HepG2 (cell line): ENCODE measurements around the gene MACROD2. TPM values are rescaled to one million over a fixed set of nuclear protein-coding genes. Genes with fewer than 3 reads are reported as not detected.
A peak's percentile ranks its signal among the peaks of the same experiment; 100 is the strongest.

Experiments used
- ARNT ChIP-seq: fragments of 450-650 bp; IDR thresholded peaks from 2 replicates; pipeline ENCODE4 v1.6.1; 2017
- BHLHE40 ChIP-seq: IDR thresholded peaks from 2 replicates; pipeline ENCODE4 v1.6.1; 2011; ENCODE audit warnings: low read length, improper control_type of control experiment
- CENPBD1 ChIP-seq: sonication (generic); formaldehyde crosslinking; IDR thresholded peaks from 2 replicates; pipeline ENCODE4 v1.8.0; 2022; ENCODE audit warnings: missing genetic modification reagents, low read depth, mild to moderate bottlenecking, borderline replicate concordance
- DMAP1 ChIP-seq: IDR thresholded peaks from 2 replicates; pipeline ENCODE4 v1.6.1; 2016
- ELF3 ChIP-seq: IDR thresholded peaks from 2 replicates; pipeline ENCODE4 v1.6.1; 2016; ENCODE audit warnings: missing genetic modification reagents, missing compliant biosample characterization
- FOXA3 ChIP-seq: IDR thresholded peaks from 2 replicates; pipeline ENCODE4 v1.6.1; 2016; ENCODE audit warnings: missing genetic modification reagents, missing compliant biosample characterization
- GLMP ChIP-seq: sonication (generic); formaldehyde crosslinking; IDR thresholded peaks from 2 replicates; pipeline ENCODE4 v1.9.0; 2021; ENCODE audit warnings: missing genetic modification reagents, mild to moderate bottlenecking, borderline replicate concordance
- GMEB2 ChIP-seq: IDR thresholded peaks from 2 replicates; pipeline ENCODE4 v1.6.1; 2016; ENCODE audit warnings: missing biosample characterization, missing genetic modification reagents, low read depth
- KAT2B ChIP-seq: fragments of 150-350 bp; IDR thresholded peaks from 2 replicates; pipeline ENCODE4 v1.6.1; 2014; ENCODE audit warnings: low read depth, low read length, borderline replicate concordance
- KDM1A ChIP-seq: IDR thresholded peaks from 2 replicates; pipeline ENCODE4 v1.6.1; 2016; ENCODE audit warnings: missing compliant biosample characterization
- LCORL ChIP-seq, 2 experiments: fragments of 450-650 bp in 1 of 2; sonication (generic) in 1 of 2; formaldehyde crosslinking in 1 of 2; IDR thresholded peaks; 2 replicates each; pipeline versions ENCODE4 v1.5.0 to v1.6.1; 2017 to 2020; ENCODE audit warnings: antibody characterized with exemption in 1 of 2, missing genetic modification reagents in 1 of 2
- MXD1 ChIP-seq: sonication (generic); formaldehyde crosslinking; IDR thresholded peaks from 2 replicates; pipeline ENCODE4 v1.4.0; 2020; ENCODE audit warnings: mild to moderate bottlenecking, missing genetic modification reagents
- RNF2 ChIP-seq: fragments of 450-650 bp; conservative IDR thresholded peaks from 2 replicates; pipeline ENCODE4 v1.6.1; 2016; ENCODE audit warnings: low read depth
- SAP130 ChIP-seq: IDR thresholded peaks from 2 replicates; pipeline ENCODE4 v1.6.1; 2016; ENCODE audit warnings: low read depth
- SKI ChIP-seq: fragments of 450-650 bp; IDR thresholded peaks from one replicate; pipeline ENCODE4 v1.6.1; 2018; ENCODE audit warnings: mild to moderate bottlenecking; ENCODE audit not compliant: partially characterized antibody
- ZBTB46 ChIP-seq: sonication (generic); formaldehyde crosslinking; IDR thresholded peaks from 2 replicates; pipeline ENCODE4 v1.4.0; 2020; ENCODE audit warnings: mild to moderate bottlenecking, missing genetic modification reagents, borderline replicate concordance
- ZIK1 ChIP-seq: sonication (generic); formaldehyde crosslinking; IDR thresholded peaks from 2 replicates; pipeline ENCODE4 v1.5.0; 2020; ENCODE audit warnings: mild to moderate bottlenecking, low read depth, missing genetic modification reagents, borderline replicate concordance
- ZNF414 ChIP-seq: sonication (generic); formaldehyde crosslinking; IDR thresholded peaks from 2 replicates; pipeline ENCODE4 v1.5.0; 2020; ENCODE audit warnings: missing genetic modification reagents
- ZNF639 ChIP-seq: conservative IDR thresholded peaks from 2 replicates; pipeline ENCODE4 v1.6.1; 2018; ENCODE audit warnings: missing genetic modification reagents
- ZNF691 ChIP-seq: sonication (generic); formaldehyde crosslinking; IDR thresholded peaks from 2 replicates; pipeline ENCODE4 v1.4.0; 2020; ENCODE audit warnings: missing genetic modification reagents, low read depth, mild to moderate bottlenecking, borderline replicate concordance
- ZSCAN9 ChIP-seq: IDR thresholded peaks from 2 replicates; pipeline ENCODE4 v1.6.1; 2016; ENCODE audit warnings: borderline replicate concordance
- polyA plus RNA-seq, 8 experiments: library from polyadenylated mRNA; depleted of rRNA in 3 of 8; stranded (reverse) in 7 of 8; unstranded in 1 of 8; fragments of >200 nt; fragmentation: Illumina TruSeq in 4 of 8; extraction: Trizol in 4 of 8; gene quantifications; 2 replicates each; pipeline versions ENCODE4 v1.2.1 to v1.2.3, GENCODE V29; 2011 to 2016; ENCODE audit warnings: low read depth in 4 of 8, missing spikeins in 1 of 8, mixed read lengths in 1 of 8; ENCODE audit not compliant: insufficient read depth in 1 of 8
- total RNA-seq, 5 experiments: library from RNA; depleted of rRNA; stranded (reverse); fragments of >200 nt; fragmentation: Illumina TruSeq; extraction: Trizol; gene quantifications; 2 replicates each; pipeline ENCODE4 v1.2.3, GENCODE V29; 2016; ENCODE audit warnings: low read depth in 1 of 5

MACROD2 gene
- total and polyA plus RNA-seq, 2 of the 13 experiments (the other 11 are each of a cell fraction or from before 2014, with no cell fraction given) = 0.13 to 0.51 TPM

- peak; percentile 78 for TF ChIP-seq ZNF691 (CRISPR knock-in tag)
- TF ChIP-seq CENPBD1 = no peak
- TF ChIP-seq ELF3 (CRISPR knock-in tag) = peak; percentile 99
- TF ChIP-seq ZSCAN9 = peak; percentile 91
- TF ChIP-seq ZNF639 (CRISPR knock-in tag) = peak; percentile 61
- TF ChIP-seq FOXA3 (CRISPR knock-in tag) = peak; percentile 99
- no peak for TF ChIP-seq ARNT
- TF ChIP-seq KDM1A (CRISPR knock-in tag) = peak; percentile 94
- TF ChIP-seq KAT2B = no peak
- 0 out of 2 replicates have a peak, but pooled peaks have one; percentile 46 for TF ChIP-seq ZIK1 (CRISPR knock-in tag)
- TF ChIP-seq ZBTB46 (CRISPR knock-in tag) = no peak
- TF ChIP-seq SAP130 = peak; percentile 89
- no peak for TF ChIP-seq RNF2
- no peak for TF ChIP-seq GMEB2
- TF ChIP-seq DMAP1 (CRISPR knock-in tag) = peak; percentile 84; the same call in 1 of the 2 replicates
- TF ChIP-seq SKI = peak; percentile 77
- peak; percentile 98 for TF ChIP-seq LCORL (IDR thresholded peaks at IDR 0.05)
- TF ChIP-seq LCORL (CRISPR knock-in tag; IDR thresholded peaks at IDR 0.05) = peak; percentile 98
- TF ChIP-seq GLMP (CRISPR knock-in tag) = no peak
- peak; percentile 87; the same call in 1 of the 2 replicates for TF ChIP-seq ZNF414 (CRISPR knock-in tag)
- TF ChIP-seq BHLHE40 = no peak
- TF ChIP-seq MXD1 (CRISPR knock-in tag) = no peak
Measured at GRCh38 chr20:14984768-14985622, 989.7 kb downstream of the MACROD2 start (continued).
